Right lobe of liver (tissue), 4 donors: ENCODE results near the gene IQCB1.

Source experiments
- CTCF ChIP-seq, 4 donors: fragments of 200-600 bp in 3 of 4; fragments of 450-650 bp in 1 of 4; IDR thresholded peaks; one replicate each; pipeline versions ENCODE4 v1.5.1 to v1.8.0; 2016 to 2022; ENCODE audit warnings: antibody characterized with exemption in 4 of 4, mild to moderate bottlenecking in 2 of 4
- POLR2A ChIP-seq: fragments of 450-650 bp; IDR thresholded peaks from one replicate; pipeline ENCODE4 v1.6.1; 2017; ENCODE audit warnings: antibody characterized with exemption, mild to moderate bottlenecking
- donor health status: DM: no; HTN: no; CAD: no.
- donor health status: DM: no; HTN: no; CAD: no.
- donor health status: DM: no; HTN: yes; CAD: no.

- TF ChIP-seq POLR2A (no peak), CTCF (IDR thresholded peaks at IDR 0.05) (no peak)
Measured at GRCh38 chr3:121818578-121818977, 16.3 kb downstream of the IQCB1 start.
